DOHH2 (cell line): Measurements from ENCODE around the gene GRIN1.
A peak's percentile ranks its signal among the peaks of the same experiment; 100 is the strongest.

Source experiments
- H3F3A ChIP-seq: fragments of 200-600 bp; sonication (generic), shearing (Covaris generic); 2 replicates; pipeline ENCODE4 v1.6.0; 2016; ENCODE audit warnings: antibody characterized with exemption, mild to moderate bottlenecking; ENCODE audit not compliant: control insufficient read depth, insufficient read depth
- H3K27ac ChIP-seq: fragments of 200-600 bp; sonication (generic); 2 replicates; pipeline ENCODE4 v1.5.1; 2014; ENCODE audit warnings: low read depth, mild to moderate bottlenecking, low read length, moderate library complexity
- H3K27me3 ChIP-seq: fragments of 200-600 bp; sonication (generic); 2 replicates; pipeline ENCODE4 v1.6.1; 2014; ENCODE audit warnings: mild to moderate bottlenecking, low read length, mixed read lengths; ENCODE audit not compliant: control insufficient read depth
- H3K36me3 ChIP-seq: fragments of 200-600 bp; sonication (generic); 2 replicates; pipeline ENCODE4 v1.6.1; 2014; ENCODE audit warnings: mild to moderate bottlenecking, low read length, moderate library complexity, mixed read lengths; ENCODE audit not compliant: control insufficient read depth
- H3K4me1 ChIP-seq: fragments of 200-600 bp; sonication (generic); 2 replicates; pipeline ENCODE4 v1.6.1; 2014; ENCODE audit warnings: mild to moderate bottlenecking, low read length, mixed read lengths; ENCODE audit not compliant: control insufficient read depth
- H3K4me2 ChIP-seq: fragments of 200-600 bp; sonication (generic); 2 replicates; pipeline ENCODE4 v1.6.0; 2014; ENCODE audit warnings: mild to moderate bottlenecking, low read length, moderate library complexity
- H3K4me3 ChIP-seq: fragments of 200-600 bp; sonication (generic); 2 replicates; pipeline ENCODE4 v1.5.1; 2014; ENCODE audit warnings: mild to moderate bottlenecking, low read length, mixed read lengths
- H3K79me2 ChIP-seq: fragments of 200-600 bp; sonication (generic); 2 replicates; pipeline ENCODE4 v1.6.1; 2014; ENCODE audit warnings: mild to moderate bottlenecking, low read length, mixed read lengths; ENCODE audit not compliant: control insufficient read depth
- H3K9me2 ChIP-seq: fragments of 200-600 bp; sonication (generic); replicated peaks from 2 replicates; pipeline ENCODE4 v1.6.1; 2014; ENCODE audit warnings: mild to moderate bottlenecking, low read length, mixed read lengths; ENCODE audit not compliant: control insufficient read depth
- H3K9me3 ChIP-seq: fragments of 200-600 bp; sonication (generic); 2 replicates; pipeline ENCODE4 v1.6.1; 2014; ENCODE audit warnings: antibody characterized with exemption, low read length, mixed read lengths; ENCODE audit not compliant: control insufficient read depth, insufficient read depth
- H4K20me1 ChIP-seq: fragments of 200-600 bp; sonication (generic); 2 replicates; pipeline ENCODE4 v1.6.0; 2014; ENCODE audit warnings: low read depth, mild to moderate bottlenecking, antibody characterized with exemption, low read length, moderate library complexity; ENCODE audit not compliant: control insufficient read depth, insufficient read depth
- CTCF ChIP-seq: fragments of 200-600 bp; sonication (generic); IDR thresholded peaks from one replicate; pipeline ENCODE4 v1.5.1; 2014; ENCODE audit warnings: antibody characterized with exemption, mild to moderate bottlenecking, low read depth, low read length; ENCODE audit not compliant: poor library complexity, severe bottlenecking
- EZH2phosphoT487 ChIP-seq: fragments of 200-600 bp; sonication (generic); IDR thresholded peaks from 2 replicates; pipeline ENCODE4 v1.6.1; 2017; ENCODE audit warnings: borderline replicate concordance, mild to moderate bottlenecking, antibody characterized with exemption, low read length, moderate library complexity, mixed read lengths

The GRIN1 gene

GRCh38 chr9:137114220-137114612 is 24.7 kb upstream of the GRIN1 start:
- Histone ChIP-seq H3K79me2 (peaks cover 26% of the 10 kb centered on the region), H3K27ac (peak overlapping the region; percentile 42), H3K4me2 (peak overlapping the region; percentile 99), H3K4me3 (peak overlapping the region; percentile 83), H3F3A (peaks cover under 1% of the 10 kb centered on the region; the same call in 1 of the 2 replicates), H4K20me1 (no peaks in the 10 kb centered on the region), H3K9me3 (no peaks in the 10 kb centered on the region), H3K27me3 (no peaks in the 10 kb centered on the region), H3K9me2 (no peaks in the 10 kb centered on the region), H3K36me3 (peaks cover 41% of the 10 kb centered on the region), H3K4me1 (peaks cover 35% of the 10 kb centered on the region)
- no peak for TF ChIP-seq EZH2phosphoT487

- H3K9me3 ChIP-seq, result no peaks in the 10 kb centered on the region
- H4K20me1 ChIP-seq, result no peaks in the 10 kb centered on the region
- H3K36me3 ChIP-seq, result peaks cover 35% of the 10 kb centered on the region
- H3K27ac ChIP-seq, result peak within 1 kb of the TSS; percentile 42
- peak within 1 kb of the TSS; percentile 83 for H3K4me3 ChIP-seq
- H3K79me2 ChIP-seq, result peaks cover 26% of the 10 kb centered on the region
- no peaks in the 10 kb centered on the region for H3K9me2 ChIP-seq
- peaks cover 41% of the 10 kb centered on the region for H3K4me1 ChIP-seq
- TF ChIP-seq CTCF (no peak), EZH2phosphoT487 (no peak)
- no peaks in the 10 kb centered on the region for H3K27me3 ChIP-seq
- H3F3A ChIP-seq, result peaks cover 5% of the 10 kb centered on the region; the same call in 1 of the 2 replicates
- peak within 1 kb of the TSS; percentile 99 for H3K4me2 ChIP-seq
Measured at GRCh38 chr9:137114613-137115393, 24.2 kb upstream of the GRIN1 start, which contains the start of gene DPP7. Gene DPP7 (minus strand): TSS chr9:137114733. CDS start chr9:137114713, 20 bp downstream.

GRCh38 chr9:137115394-137116026 is 23.4 kb upstream of the GRIN1 start:
- H3K79me2 ChIP-seq, result peaks cover 26% of the 10 kb centered on the region
- no peaks in the 10 kb centered on the region for H3K9me3 ChIP-seq
- peaks cover 48% of the 10 kb centered on the region for H3K4me1 ChIP-seq
- H3K27me3 ChIP-seq, result no peaks in the 10 kb centered on the region
- 0 out of 2 replicates have a peak overlapping the region, but pooled peaks have one; percentile 42 for H3K27ac ChIP-seq
- H3K4me2 ChIP-seq, result peak overlapping the region; percentile 99
- TF ChIP-seq EZH2phosphoT487, result no peak
- peak; percentile 12 for TF ChIP-seq CTCF
- no peaks in the 10 kb centered on the region for H4K20me1 ChIP-seq
- H3K4me3 ChIP-seq, result peak overlapping the region; percentile 83
- peaks cover 28% of the 10 kb centered on the region for H3K36me3 ChIP-seq
- no peaks in the 10 kb centered on the region for H3K9me2 ChIP-seq
- H3F3A ChIP-seq, result peaks cover 7% of the 10 kb centered on the region
